HCT116 (cell line): ENCODE results near the gene STK32B. TPM values are rescaled to one million over a fixed set of nuclear protein-coding genes. Genes with fewer than 3 reads are reported as not detected.

Source experiments
- ATAC-seq: fragments of 200-7000 bp; cut with Tn5 transposase; 2 replicates; pipeline ENCODE4 v1.9.1; 2020; ENCODE audit warnings: mild to moderate bottlenecking, moderate library complexity
- BruUV-seq: library from RNA; stranded (reverse); fragments of 400-500 nt; replicated peaks from 2 replicates; lab custom pipeline; 2021; lab: Mats Ljungman, UMichigan
- CTCF ChIA-PET: fragments of 300-600 bp; sonication (Branson Sonifier 250); formaldehyde crosslinking; loops from one replicate; lab custom pipeline; 2021; ENCODE audit warnings: antibody characterized with exemption; lab: Charles Lee
- POLR2A ChIA-PET: fragments of 300-600, 350-600 bp; sonication (Branson Sonifier 250); formaldehyde crosslinking; loops from one replicate; lab custom pipeline; 2021; ENCODE audit warnings: antibody characterized with exemption; lab: Charles Lee
- RAD21 ChIA-PET, 2 experiments: fragments of 300-600 bp; sonication (Branson Sonifier 250); formaldehyde crosslinking; loops; one replicate each; lab custom pipeline; 2023; ENCODE audit warnings: low total read pairs in 2 of 2; ENCODE audit not compliant: uncharacterized antibody in 2 of 2, unreplicated experiment in 2 of 2, low non-redundant PET in 1 of 2; lab: Charles Lee
- DNase-seq: peaks from one replicate; pipeline ENCODE4 v3.0.0-alpha.2; 2010; ENCODE audit warnings: low read depth, low spot score
- H2AFZ ChIP-seq: fragments of 200-600 bp; shearing (Covaris generic), sonication (generic); 2 replicates; pipeline ENCODE4 v1.6.1; 2017; ENCODE audit warnings: low read depth, mixed run types, mixed read lengths, antibody characterized with exemption, low read length; ENCODE audit not compliant: poor library complexity, severe bottlenecking
- H3K27ac ChIP-seq: 2 replicates; pipeline ENCODE4 v1.5.1; 2012; ENCODE audit warnings: low read depth, low read length
- H3K27me3 ChIP-seq: fragments of 200-600 bp; sonication (generic); 2 replicates; pipeline ENCODE4 v1.6.1; 2016; ENCODE audit warnings: mixed run types, low read length, mixed read lengths; ENCODE audit not compliant: insufficient read depth
- H3K36me3 ChIP-seq, 2 experiments: fragments of 200-500 bp in 1 of 2; fragments of 200-600 bp in 1 of 2; sonication (Bioruptor generic) in 1 of 2; sonication (generic) in 1 of 2; 2 replicates each; pipeline versions ENCODE4 v1.5.1 to v1.6.1; 2014 to 2016; ENCODE audit warnings: low read length in 2 of 2, inconsistent platforms in 1 of 2, mixed read lengths in 1 of 2, mixed run types in 1 of 2; ENCODE audit not compliant: insufficient read depth in 2 of 2, control insufficient read depth in 1 of 2
- H3K4me1 ChIP-seq, 2 experiments: fragments of 200-600 bp in 1 of 2; sonication (generic) in 1 of 2; 2 replicates each; pipeline versions ENCODE4 v1.5.1 to v1.6.1; 2012 to 2017; ENCODE audit warnings: low read length in 2 of 2, inconsistent platforms in 1 of 2, mild to moderate bottlenecking in 1 of 2, mixed read lengths in 1 of 2, mixed run types in 1 of 2, moderate library complexity in 1 of 2; ENCODE audit not compliant: insufficient read depth in 2 of 2, control insufficient read depth in 1 of 2
- H3K4me2 ChIP-seq: fragments of 200-600 bp; sonication (generic); 2 replicates; pipeline ENCODE4 v1.6.1; 2017; ENCODE audit warnings: mixed run types, low read length, mixed read lengths
- H3K4me3 ChIP-seq, 2 experiments: fragments of 200-600 bp in 1 of 2; sonication (generic) in 1 of 2; replicated peaks in 1 of 2; 2 replicates each; pipeline ENCODE4 v1.5.1; 2011 to 2016; ENCODE audit warnings: low read length in 2 of 2, control low read depth in 1 of 2, low read depth in 1 of 2, mild to moderate bottlenecking in 1 of 2, mixed read lengths in 1 of 2, mixed run types in 1 of 2
- H3K79me2 ChIP-seq: fragments of 200-600 bp; sonication (generic); 2 replicates; pipeline ENCODE4 v1.6.1; 2017; ENCODE audit warnings: mild to moderate bottlenecking, mixed run types, low read length, moderate library complexity, mixed read lengths; ENCODE audit not compliant: insufficient read depth
- H3K9ac ChIP-seq: fragments of 200-600 bp; sonication (generic); 2 replicates; pipeline ENCODE4 v1.6.1; 2016; ENCODE audit warnings: low read length, mixed read lengths
- H3K9me2 ChIP-seq: fragments of 200-600 bp; sonication (generic), shearing (Covaris generic); 2 replicates; pipeline ENCODE4 v1.6.1; 2017; ENCODE audit warnings: mixed run types, mild to moderate bottlenecking, moderate library complexity; ENCODE audit not compliant: insufficient read depth
- H3K9me3 ChIP-seq, 2 experiments: fragments of 200-500 bp in 1 of 2; fragments of 200-600 bp in 1 of 2; sonication (Bioruptor generic) in 1 of 2; sonication (generic) in 1 of 2; 2 replicates each; pipeline ENCODE4 v1.6.1; 2014 to 2017; ENCODE audit warnings: low read length in 2 of 2, mixed read lengths in 2 of 2, inconsistent platforms in 1 of 2, low read depth in 1 of 2, mild to moderate bottlenecking in 1 of 2, mixed run types in 1 of 2, moderate library complexity in 1 of 2; ENCODE audit not compliant: control insufficient read depth in 1 of 2, insufficient read depth in 1 of 2
- H4K20me1 ChIP-seq: fragments of 200-600 bp; sonication (generic), shearing (Covaris generic); 2 replicates; pipeline ENCODE4 v1.6.1; 2017; ENCODE audit warnings: mixed run types, mild to moderate bottlenecking, moderate library complexity; ENCODE audit not compliant: insufficient read depth
- CEBPB ChIP-seq: IDR thresholded peaks from 2 replicates; pipeline ENCODE4 v1.6.1; 2012; ENCODE audit warnings: low read depth
- EGR1 ChIP-seq: IDR thresholded peaks from 2 replicates; pipeline ENCODE4 v1.6.1; 2012; ENCODE audit warnings: low read depth
- ELF1 ChIP-seq: IDR thresholded peaks from 2 replicates; pipeline ENCODE4 v1.6.1; 2012; ENCODE audit warnings: low read depth, borderline replicate concordance
- EZH2 ChIP-seq: fragments of 200-600 bp; sonication (generic); IDR thresholded peaks from 2 replicates; pipeline ENCODE4 v1.6.1; 2017; ENCODE audit warnings: antibody characterized with exemption, mixed run types
- EZH2phosphoT487 ChIP-seq: fragments of 200-600 bp; IDR thresholded peaks from 2 replicates; pipeline ENCODE4 v1.6.1; 2018; ENCODE audit warnings: antibody characterized with exemption, borderline replicate concordance
- SIN3A ChIP-seq: IDR thresholded peaks from 2 replicates; pipeline ENCODE4 v1.6.1; 2012; ENCODE audit warnings: low read depth
- SRF ChIP-seq: IDR thresholded peaks from 2 replicates; pipeline ENCODE4 v1.6.1; 2012; ENCODE audit warnings: low read depth
- TCF7L2 ChIP-seq: IDR thresholded peaks from 2 replicates; pipeline ENCODE4 v1.7.0; 2011; ENCODE audit warnings: borderline replicate concordance, inconsistent platforms; ENCODE audit not compliant: insufficient read depth, insufficient read length; ENCODE audit errors: extremely low read depth
- ZFX ChIP-seq: fragments of 450-650 bp; IDR thresholded peaks from 2 replicates; pipeline ENCODE4 v1.6.1; 2017
- ZNF274 ChIP-seq: fragments of 200-500 bp; sonication (Bioruptor generic); IDR thresholded peaks from 2 replicates; pipeline ENCODE4 v1.6.1; 2014; ENCODE audit warnings: mild to moderate bottlenecking, low read depth, low read length, inconsistent platforms
- intact Hi-C: fragments of 100-400 bp; cut with micrococcal nuclease; formaldehyde crosslinking; loops from 2 replicates; pipeline ENCODE4 v1.10.0; 2022
- total RNA-seq: library from RNA; stranded (reverse); gene quantifications from one replicate; pipeline ENCODE4 v1.2.1, GENCODE V29; 2021; ENCODE audit not compliant: unreplicated experiment
- TF ChIP-seq, protein P1 (sequence below): IDR thresholded peaks from 2 replicates; pipeline ENCODE4 v1.6.1; 2011; ENCODE audit warnings: mild to moderate bottlenecking, low read length, moderate library complexity; ENCODE audit not compliant: insufficient replicate concordance; ENCODE audit errors: extremely low read depth
- TF ChIP-seq, protein P2 (sequence below): IDR thresholded peaks from 2 replicates; pipeline ENCODE4 v1.6.1; 2012; ENCODE audit warnings: low read depth
- TF ChIP-seq, protein P3 (sequence below), 3 experiments: fragments of 200-600 bp in 1 of 3; sonication (generic) in 1 of 3; IDR thresholded peaks in 2 of 3; conservative IDR thresholded peaks in 1 of 3; 2 replicates each; pipeline ENCODE4 v1.5.1; 2012 to 2017; ENCODE audit warnings: low read depth in 2 of 3, low read length in 2 of 3, antibody characterized with exemption in 1 of 3, borderline replicate concordance in 1 of 3, control low read depth in 1 of 3, mild to moderate bottlenecking in 1 of 3, mixed read lengths in 1 of 3, mixed run types in 1 of 3, moderate library complexity in 1 of 3; ENCODE audit not compliant: insufficient read depth in 1 of 3
- TF ChIP-seq, protein P4 (sequence below): IDR thresholded peaks from 2 replicates; pipeline ENCODE4 v1.6.1; 2012
- TF ChIP-seq, protein P5 (sequence below): IDR thresholded peaks from 2 replicates; pipeline ENCODE4 v1.6.1; 2012

Gene STK32B
- total RNA-seq, 1 experiment from 2014 or later = not detected

DNA sequence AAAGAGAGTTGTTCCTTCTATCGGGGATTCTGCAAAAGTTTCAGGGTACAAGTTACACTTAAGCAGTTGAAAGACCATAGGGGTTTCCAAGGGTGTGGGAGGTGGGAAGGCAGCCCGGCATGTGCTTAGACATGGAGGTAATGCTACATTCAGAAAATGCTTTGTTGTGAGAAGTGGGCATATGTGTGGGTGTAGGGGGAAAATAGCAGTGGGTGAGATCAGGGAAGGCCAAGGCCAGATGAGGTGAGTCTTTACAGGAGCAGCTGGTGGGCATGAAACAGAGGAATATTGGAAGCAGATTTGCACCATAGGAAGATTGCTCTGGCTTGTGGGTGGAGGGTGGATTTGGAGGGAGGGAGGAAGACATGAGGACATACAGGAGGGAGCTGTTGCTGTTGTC lies 40.3 kb upstream of the STK32B start:
- TF ChIP-seq, protein P1, sequence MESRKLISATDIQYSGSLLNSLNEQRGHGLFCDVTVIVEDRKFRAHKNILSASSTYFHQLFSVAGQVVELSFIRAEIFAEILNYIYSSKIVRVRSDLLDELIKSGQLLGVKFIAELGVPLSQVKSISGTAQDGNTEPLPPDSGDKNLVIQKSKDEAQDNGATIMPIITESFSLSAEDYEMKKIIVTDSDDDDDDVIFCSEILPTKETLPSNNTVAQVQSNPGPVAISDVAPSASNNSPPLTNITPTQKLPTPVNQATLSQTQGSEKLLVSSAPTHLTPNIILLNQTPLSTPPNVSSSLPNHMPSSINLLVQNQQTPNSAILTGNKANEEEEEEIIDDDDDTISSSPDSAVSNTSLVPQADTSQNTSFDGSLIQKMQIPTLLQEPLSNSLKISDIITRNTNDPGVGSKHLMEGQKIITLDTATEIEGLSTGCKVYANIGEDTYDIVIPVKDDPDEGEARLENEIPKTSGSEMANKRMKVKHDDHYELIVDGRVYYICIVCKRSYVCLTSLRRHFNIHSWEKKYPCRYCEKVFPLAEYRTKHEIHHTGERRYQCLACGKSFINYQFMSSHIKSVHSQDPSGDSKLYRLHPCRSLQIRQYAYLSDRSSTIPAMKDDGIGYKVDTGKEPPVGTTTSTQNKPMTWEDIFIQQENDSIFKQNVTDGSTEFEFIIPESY = no peak
- TF ChIP-seq EZH2phosphoT487 = no peak
- TF ChIP-seq ZNF274 = no peak
- TF ChIP-seq, protein P2, sequence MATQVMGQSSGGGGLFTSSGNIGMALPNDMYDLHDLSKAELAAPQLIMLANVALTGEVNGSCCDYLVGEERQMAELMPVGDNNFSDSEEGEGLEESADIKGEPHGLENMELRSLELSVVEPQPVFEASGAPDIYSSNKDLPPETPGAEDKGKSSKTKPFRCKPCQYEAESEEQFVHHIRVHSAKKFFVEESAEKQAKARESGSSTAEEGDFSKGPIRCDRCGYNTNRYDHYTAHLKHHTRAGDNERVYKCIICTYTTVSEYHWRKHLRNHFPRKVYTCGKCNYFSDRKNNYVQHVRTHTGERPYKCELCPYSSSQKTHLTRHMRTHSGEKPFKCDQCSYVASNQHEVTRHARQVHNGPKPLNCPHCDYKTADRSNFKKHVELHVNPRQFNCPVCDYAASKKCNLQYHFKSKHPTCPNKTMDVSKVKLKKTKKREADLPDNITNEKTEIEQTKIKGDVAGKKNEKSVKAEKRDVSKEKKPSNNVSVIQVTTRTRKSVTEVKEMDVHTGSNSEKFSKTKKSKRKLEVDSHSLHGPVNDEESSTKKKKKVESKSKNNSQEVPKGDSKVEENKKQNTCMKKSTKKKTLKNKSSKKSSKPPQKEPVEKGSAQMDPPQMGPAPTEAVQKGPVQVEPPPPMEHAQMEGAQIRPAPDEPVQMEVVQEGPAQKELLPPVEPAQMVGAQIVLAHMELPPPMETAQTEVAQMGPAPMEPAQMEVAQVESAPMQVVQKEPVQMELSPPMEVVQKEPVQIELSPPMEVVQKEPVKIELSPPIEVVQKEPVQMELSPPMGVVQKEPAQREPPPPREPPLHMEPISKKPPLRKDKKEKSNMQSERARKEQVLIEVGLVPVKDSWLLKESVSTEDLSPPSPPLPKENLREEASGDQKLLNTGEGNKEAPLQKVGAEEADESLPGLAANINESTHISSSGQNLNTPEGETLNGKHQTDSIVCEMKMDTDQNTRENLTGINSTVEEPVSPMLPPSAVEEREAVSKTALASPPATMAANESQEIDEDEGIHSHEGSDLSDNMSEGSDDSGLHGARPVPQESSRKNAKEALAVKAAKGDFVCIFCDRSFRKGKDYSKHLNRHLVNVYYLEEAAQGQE = no peak
- TF ChIP-seq ZFX = no peak
- TF ChIP-seq ELF1 = no peak
- TF ChIP-seq, protein P3, sequence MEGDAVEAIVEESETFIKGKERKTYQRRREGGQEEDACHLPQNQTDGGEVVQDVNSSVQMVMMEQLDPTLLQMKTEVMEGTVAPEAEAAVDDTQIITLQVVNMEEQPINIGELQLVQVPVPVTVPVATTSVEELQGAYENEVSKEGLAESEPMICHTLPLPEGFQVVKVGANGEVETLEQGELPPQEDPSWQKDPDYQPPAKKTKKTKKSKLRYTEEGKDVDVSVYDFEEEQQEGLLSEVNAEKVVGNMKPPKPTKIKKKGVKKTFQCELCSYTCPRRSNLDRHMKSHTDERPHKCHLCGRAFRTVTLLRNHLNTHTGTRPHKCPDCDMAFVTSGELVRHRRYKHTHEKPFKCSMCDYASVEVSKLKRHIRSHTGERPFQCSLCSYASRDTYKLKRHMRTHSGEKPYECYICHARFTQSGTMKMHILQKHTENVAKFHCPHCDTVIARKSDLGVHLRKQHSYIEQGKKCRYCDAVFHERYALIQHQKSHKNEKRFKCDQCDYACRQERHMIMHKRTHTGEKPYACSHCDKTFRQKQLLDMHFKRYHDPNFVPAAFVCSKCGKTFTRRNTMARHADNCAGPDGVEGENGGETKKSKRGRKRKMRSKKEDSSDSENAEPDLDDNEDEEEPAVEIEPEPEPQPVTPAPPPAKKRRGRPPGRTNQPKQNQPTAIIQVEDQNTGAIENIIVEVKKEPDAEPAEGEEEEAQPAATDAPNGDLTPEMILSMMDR (IDR thresholded peaks at IDR 0.05 in 2 of 3, conservative IDR thresholded peaks at IDR 0.05 in 1 of 3; ENCODE audit: borderline replicate concordance in 1 of 3, insufficient read depth in 1 of 3, low read depth in 2 of 3, low read length in 2 of 3) = no peak
- no peak for TF ChIP-seq CEBPB
- TF ChIP-seq TCF7L2 = no peak
- TF ChIP-seq, protein P4, sequence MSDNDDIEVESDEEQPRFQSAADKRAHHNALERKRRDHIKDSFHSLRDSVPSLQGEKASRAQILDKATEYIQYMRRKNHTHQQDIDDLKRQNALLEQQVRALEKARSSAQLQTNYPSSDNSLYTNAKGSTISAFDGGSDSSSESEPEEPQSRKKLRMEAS = no peak
- TF ChIP-seq SRF = no peak
- TF ChIP-seq, protein P5, sequence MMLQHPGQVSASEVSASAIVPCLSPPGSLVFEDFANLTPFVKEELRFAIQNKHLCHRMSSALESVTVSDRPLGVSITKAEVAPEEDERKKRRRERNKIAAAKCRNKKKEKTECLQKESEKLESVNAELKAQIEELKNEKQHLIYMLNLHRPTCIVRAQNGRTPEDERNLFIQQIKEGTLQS = no peak
- TF ChIP-seq EZH2 = no peak
- no peak for TF ChIP-seq EGR1
- TF ChIP-seq SIN3A = no peak
- DNase-seq (no peak), ATAC-seq (no peak)
- ChIA-PET CTCF (no interaction called here), RAD21 (no interaction called here), POLR2A (no interaction called here)
- Histone ChIP-seq H3K4me1 (no peaks in the 10 kb centered on the region), H3K36me3 (no peaks in the 10 kb centered on the region), H3K9ac (no peak overlapping the region), H3K9me2 (no peaks in the 10 kb centered on the region), H3K79me2 (no peaks in the 10 kb centered on the region), H3K4me3 (no peak overlapping the region), H3K9me3 (no peaks in the 10 kb centered on the region), H3K4me2 (no peak overlapping the region), H2AFZ (no peak overlapping the region), H3K27me3 (peaks cover 75% of the 10 kb centered on the region), H3K27ac (no peak overlapping the region), H4K20me1 (no peaks in the 10 kb centered on the region)
- intact Hi-C loops = no loop called here
- BruUV-seq = no TSS peak
